ENCODE data around the gene SCAMP2.

SCAMP2 gene

DNA sequence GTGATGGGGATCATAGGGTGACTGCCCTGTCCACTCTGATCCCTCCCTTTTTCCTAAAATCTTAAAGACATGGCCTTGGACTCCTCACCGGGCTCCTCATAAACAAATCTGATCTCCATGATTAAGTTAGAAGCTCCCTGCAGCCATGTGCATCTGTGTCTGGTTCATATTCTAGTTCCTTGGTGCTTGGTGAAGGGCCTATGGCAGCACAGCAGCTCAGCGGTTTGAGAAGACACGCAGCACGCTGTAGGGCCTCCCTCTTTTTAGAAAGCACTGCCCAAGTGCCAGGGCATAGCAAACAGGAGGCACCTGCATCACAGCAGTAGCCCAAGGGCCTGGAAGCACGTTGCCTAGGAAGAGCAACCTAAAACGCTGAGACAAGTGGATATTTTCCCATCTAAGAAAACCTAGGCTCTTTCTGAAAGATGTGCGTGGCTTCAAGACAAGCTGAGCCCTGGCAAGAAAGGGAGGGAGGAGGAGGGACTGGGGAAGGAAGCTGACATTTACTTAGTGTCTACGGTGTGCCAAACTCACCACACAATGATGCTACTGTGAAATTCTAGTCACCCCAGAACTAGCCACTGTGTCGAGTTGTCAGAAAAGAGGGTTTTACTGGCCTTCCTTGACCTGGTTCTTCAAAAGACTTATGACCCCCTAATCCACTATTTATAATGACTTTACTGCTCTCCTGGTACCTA lies 15.3 kb downstream of the SCAMP2 start:
- no peak for DNase-seq

- no peak for DNase-seq
These were observed 16.0 kb downstream of the SCAMP2 start for GRCh38 chr15:74857082-74857655.

DNA sequence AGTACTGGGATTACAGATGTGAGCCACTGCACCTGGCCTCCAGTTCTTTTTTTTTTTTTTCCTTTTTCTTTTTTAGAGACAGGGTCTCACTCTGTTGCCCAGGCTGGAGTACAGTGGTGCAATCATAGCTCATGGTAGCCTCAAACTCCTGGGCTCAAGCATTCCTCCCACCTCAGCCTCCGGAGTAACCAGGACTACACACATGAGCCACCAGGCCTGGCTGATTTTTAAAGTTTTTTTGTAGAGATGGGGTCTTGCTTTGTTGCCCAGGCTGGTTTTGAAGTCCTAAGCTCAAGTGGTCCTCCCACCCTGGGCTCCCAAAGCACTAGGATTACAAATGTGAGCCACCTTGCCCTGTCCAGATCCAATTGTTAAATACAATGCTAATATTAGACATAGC lies 16.6 kb downstream of the SCAMP2 start:
- no peak for DNase-seq

GRCh38 chr15:74855857-74856256 lies 17.3 kb downstream of the SCAMP2 start:
- DNase-seq, result no peak

DNA sequence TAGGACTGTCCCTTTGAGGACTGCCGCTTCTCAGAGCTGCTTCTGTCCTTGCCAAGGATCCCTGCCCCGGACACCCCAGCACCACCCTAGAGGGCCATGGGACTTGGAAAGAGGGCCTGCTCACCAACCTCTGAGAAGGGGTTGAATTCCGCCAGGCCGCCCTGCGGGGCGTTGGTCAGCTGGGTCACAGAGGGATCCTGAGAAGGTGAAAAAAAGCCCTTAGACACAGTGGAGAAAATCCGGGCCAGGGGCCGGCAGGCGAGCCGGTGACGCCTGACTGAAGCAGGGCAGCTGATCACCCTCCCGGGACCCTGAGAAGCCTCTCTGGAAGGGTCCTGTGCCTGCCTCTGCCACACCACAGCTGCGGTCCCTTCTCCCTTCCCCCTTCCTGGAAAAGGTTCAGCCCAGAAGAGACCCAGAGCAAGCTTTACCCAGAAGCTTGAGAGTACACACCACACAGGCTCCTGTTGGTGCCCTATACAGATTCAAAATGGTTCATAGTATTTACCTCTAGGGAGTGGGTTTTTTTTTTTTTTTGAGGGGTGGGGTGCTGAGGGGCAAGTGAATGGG lies 18.6 kb downstream of the SCAMP2 start:
- no peak for DNase-seq

DNA sequence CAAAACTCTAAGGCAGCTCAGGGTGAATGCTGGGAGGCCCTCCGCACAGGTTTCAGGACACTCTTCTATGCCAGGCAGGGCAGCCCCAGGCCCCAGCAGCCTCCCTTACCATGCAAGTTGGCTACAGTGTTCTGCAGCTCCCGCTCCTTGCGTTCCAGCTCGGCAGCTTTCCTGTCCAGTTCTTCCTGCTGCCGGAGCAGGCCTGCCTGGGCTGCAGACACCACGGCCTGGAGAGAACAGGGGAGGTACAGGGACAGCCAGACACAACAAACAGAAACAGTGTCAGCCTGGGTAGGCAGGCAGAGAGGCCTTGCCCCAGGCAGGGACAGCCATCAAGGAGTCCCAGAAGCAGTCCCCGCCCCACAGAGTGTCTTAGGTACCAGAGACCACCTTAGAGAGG lies 21.2 kb downstream of the SCAMP2 start:
- no peak for DNase-seq

GRCh38 chr15:74850393-74850792 lies 22.8 kb downstream of the SCAMP2 start:
- no peak for DNase-seq

GRCh38 chr15:74847432-74847831 lies 25.7 kb downstream of the SCAMP2 start:
- DNase-seq, result no peak

- no peak for DNase-seq
These were observed 27.6 kb downstream of the SCAMP2 start for GRCh38 chr15:74845581-74845980.

GRCh38 chr15:74845208-74845568 lies 28.0 kb downstream of the SCAMP2 start:
- no peak for DNase-seq

- DNase-seq, result no peak
These were observed 28.6 kb downstream of the SCAMP2 start for GRCh38 chr15:74844319-74845207.

- no peak for DNase-seq
These were observed 29.3 kb downstream of the SCAMP2 start for GRCh38 chr15:74843891-74844299.

DNA sequence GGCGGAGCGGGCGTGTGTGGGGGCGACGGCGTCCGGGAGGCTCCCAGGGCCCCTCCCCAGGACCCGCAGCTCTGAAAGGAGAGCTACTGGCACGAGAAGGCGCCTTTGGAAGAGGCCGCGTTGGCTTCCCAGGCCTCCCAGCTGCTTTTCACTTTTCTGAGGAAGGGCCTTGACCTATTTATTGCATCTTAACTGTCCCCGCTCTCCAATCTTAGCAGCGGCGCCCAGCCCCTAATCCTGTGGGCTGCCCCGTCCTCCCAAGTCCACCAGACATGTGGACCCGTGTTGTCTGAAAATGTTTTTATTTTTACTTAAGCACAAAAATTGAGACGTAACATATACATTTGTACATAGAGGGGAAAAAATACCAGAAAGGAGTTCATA lies 29.7 kb downstream of the SCAMP2 start:
- no peak for DNase-seq

DNA sequence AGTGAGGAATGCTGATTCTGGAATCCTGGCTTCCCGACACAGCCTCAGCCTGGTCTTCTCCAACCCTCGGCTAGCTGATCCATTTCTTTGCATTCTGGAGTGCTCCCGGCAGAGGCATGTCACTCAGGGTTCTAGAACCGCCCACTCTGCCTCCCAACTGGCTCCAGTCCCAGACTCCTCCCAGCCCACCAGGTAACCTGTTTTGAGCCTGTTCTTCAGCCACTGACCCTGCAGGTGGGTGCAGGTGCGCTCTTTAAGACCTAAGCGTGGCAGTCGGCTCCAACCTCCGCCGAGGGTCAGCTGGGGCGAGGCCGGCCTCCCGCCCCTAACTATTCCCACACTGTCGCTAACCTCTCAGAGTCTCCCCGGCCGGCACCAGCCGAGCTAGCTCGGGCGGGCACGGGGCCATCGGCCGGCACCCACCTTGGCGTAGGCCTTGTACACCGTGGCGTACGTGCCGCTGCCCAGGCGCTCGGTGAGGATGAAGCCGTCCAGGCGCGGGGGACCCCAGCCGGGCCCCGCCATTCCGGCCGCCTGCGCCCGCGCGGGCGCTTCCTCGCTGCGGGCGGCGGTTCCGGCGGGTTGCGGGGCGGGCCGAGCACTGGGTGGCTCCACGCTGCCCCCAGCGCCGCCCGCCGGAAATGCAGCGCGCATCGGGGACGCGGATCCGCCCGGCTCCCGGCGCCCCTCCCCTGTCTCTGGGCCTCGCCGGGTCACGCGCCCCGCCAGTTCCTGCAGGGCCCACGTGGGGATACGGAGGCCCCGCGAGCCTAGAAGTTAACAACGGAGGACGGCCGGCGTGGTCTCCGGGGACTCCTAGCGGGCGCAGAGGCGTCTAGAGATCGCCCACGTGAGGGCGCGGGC lies 30.4 kb downstream of the SCAMP2 start, which contains the start of gene ULK3:
TSS of gene ULK3 (minus strand) at position 576 of the 864 bp plus-strand sequence. CDS start at position 525, 51 bp downstream.
- peak; percentile 92 for DNase-seq

DNA sequence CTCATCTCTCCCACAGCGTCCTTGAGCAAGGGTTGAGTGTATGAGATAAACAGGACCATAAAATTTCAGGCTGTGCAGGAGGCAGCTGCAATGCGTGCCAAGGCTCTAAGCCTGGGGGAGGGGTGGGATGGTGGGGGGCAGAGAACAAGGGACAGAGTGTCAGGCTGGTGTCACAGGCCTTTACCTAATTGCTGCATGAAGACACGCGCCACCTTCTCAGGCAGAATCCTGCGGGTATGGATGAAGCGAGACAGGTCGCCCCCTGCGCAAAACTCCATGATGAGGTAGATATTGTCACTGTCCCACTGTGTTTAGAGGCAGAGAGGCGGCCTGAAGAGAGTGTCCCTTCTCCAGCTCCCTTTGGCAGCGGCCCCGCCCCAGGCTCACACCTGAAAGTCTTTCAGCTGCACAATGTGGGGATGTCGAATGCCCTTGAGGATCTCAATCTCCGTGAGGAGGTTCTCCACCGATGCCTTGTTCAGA lies 31.2 kb downstream of the SCAMP2 start:
- no peak for DNase-seq

- DNase-seq, result no peak
These were observed 32.1 kb downstream of the SCAMP2 start for GRCh38 chr15:74840851-74841775.

DNA sequence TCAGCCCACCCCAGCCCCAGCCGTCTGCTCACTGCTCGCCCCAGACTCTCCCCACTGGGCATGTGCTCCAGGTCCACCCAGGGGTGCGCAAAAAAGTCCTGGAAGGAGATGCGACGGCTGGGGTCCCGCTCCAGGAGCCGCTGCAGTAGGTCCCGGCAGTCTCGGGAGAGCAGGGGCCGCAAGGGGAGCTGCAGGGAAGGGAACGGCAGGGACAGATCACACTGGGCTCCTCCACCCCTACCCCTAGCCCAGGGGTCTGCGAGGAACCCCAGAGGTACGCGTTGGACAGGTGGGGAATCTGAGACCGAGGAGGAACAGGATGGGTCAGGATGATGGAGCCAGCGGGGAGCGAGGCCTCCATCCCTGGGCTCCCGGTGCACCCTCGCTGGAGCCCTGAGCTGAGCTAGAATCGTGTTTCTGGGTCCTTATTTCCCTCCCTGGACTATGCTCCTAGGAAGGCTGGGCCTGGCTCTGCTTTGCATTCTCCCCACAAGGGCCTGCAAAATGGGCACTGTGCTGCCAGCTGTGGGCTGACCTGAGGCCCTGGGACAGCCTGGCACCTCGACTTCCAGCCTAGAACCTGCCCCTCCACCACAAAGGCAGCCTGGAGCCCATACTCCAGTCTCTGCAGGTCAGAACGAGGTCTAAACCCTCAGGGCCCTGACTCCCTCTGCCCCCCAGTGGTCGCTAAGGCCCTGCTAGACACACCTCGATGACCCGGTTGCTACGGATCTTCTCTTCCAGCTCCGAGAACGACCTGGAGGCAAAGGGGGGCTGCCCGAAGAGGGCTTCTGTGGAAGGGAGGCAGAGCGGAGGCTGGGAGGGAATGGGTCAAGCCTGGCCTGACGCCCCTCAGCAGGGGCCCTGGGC lies 33.4 kb downstream of the SCAMP2 start:
- no peak for DNase-seq

DNA sequence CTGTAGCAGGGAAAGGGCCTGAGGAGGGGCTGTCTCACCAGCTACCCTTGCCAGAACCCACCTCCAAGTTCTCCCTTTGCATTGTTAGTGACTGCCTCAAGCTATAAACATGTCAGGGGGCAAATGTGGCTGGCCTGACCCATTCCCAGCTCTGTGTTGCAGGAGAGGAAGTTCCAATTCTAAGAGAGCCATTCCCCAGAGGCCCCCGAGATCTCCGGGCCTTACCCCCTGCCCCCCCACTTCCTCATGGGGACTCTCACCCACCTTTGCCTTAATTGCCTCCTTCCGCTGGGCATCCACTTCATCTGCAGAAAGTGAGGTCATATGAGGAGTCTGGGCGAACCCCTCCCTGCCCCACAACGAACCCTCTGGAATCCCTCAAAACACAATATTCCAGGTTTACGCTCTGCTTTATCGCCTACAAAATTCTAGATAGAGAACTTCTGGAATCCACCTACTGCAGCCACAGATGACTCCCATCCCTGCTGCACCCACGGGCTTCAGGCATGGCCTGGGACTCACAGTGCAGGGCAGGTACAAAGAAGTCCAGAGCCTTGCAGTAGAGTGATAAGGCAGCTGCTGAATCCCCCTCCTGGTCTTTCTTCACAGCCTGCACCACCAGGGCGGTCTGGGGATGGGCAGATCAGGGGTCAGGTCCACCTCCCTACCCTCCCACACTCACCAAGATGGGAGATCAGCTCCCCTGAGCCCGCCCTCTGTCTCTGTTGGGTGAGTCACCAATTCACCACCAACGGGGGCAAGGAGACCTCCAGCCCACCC lies 34.2 kb downstream of the SCAMP2 start:
- no peak for DNase-seq

DNA sequence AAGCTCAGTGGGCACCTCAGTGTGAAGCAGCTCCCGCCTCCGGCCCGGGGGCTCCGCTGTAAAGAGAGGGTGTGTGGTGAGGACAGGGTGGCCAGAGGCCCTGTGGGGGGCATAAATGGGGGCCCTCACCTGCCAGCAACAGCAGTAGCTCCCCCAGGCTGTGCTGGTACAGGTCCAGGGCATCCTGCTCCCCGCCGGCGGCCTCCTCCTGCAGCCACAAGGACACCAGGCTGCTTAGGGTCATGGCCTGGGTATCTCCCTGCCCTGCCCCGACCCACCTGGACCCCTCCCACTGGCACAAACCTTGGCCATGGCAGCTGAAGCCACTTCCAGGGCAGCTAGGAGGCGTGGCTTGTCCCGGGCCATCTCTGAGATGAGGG lies 35.0 kb downstream of the SCAMP2 start:
- DNase-seq, result no peak
